Loucy (cell line): ENCODE results near the gene MYH9.

Experiments used
- H2AFZ ChIP-seq: fragments of 200-600 bp; sonication (generic); 2 replicates; pipeline ENCODE4 v1.6.0; 2016; ENCODE audit warnings: antibody characterized with exemption, mild to moderate bottlenecking, low read length, moderate library complexity
- H3F3A ChIP-seq: fragments of 200-600 bp; 2 replicates; pipeline ENCODE4 v1.6.0; 2016; ENCODE audit warnings: antibody characterized with exemption, low read depth, mild to moderate bottlenecking
- H3K27me3 ChIP-seq: fragments of 200-600 bp; sonication (generic); 2 replicates; pipeline ENCODE4 v1.6.1; 2014; ENCODE audit warnings: low read length, mild to moderate bottlenecking; ENCODE audit not compliant: insufficient read depth, poor library complexity, severe bottlenecking
- H3K36me3 ChIP-seq: fragments of 200-600 bp; sonication (generic); 2 replicates; pipeline ENCODE4 v1.6.1; 2016; ENCODE audit warnings: low read length; ENCODE audit not compliant: insufficient read depth
- H3K4me1 ChIP-seq: fragments of 200-600 bp; sonication (generic); 2 replicates; pipeline ENCODE4 v1.5.1; 2014; ENCODE audit warnings: low read length, mild to moderate bottlenecking; ENCODE audit not compliant: insufficient read depth, poor library complexity, severe bottlenecking
- H3K4me2 ChIP-seq: fragments of 200-600 bp; sonication (generic); 2 replicates; pipeline ENCODE4 v1.6.0; 2014; ENCODE audit warnings: antibody characterized with exemption, low read length, low read depth, mild to moderate bottlenecking; ENCODE audit not compliant: poor library complexity, severe bottlenecking
- H3K4me3 ChIP-seq: fragments of 200-600 bp; sonication (generic); 2 replicates; pipeline ENCODE4 v1.5.1; 2014; ENCODE audit warnings: low read length, mild to moderate bottlenecking, mixed read lengths; ENCODE audit not compliant: poor library complexity, severe bottlenecking
- H3K79me2 ChIP-seq: fragments of 200-600 bp; sonication (generic); 2 replicates; pipeline ENCODE4 v1.6.1; 2014; ENCODE audit warnings: low read length; ENCODE audit not compliant: insufficient read depth
- H3K9ac ChIP-seq: fragments of 200-600 bp; sonication (generic); 2 replicates; pipeline ENCODE4 v1.6.0; 2014; ENCODE audit warnings: mild to moderate bottlenecking, low read depth, low read length, moderate library complexity; ENCODE audit not compliant: poor library complexity, severe bottlenecking
- H3K9me2 ChIP-seq: fragments of 200-600 bp; sonication (generic); replicated peaks from 2 replicates; pipeline ENCODE4 v1.6.1; 2016; ENCODE audit warnings: low read depth, low read length, mixed read lengths
- H3K9me3 ChIP-seq: fragments of 200-600 bp; sonication (generic); 2 replicates; pipeline ENCODE4 v1.6.1; 2014; ENCODE audit warnings: mild to moderate bottlenecking, antibody characterized with exemption, low read length, low read depth; ENCODE audit not compliant: insufficient read depth
- H4K20me1 ChIP-seq: fragments of 200-600 bp; sonication (generic); 2 replicates; pipeline ENCODE4 v1.6.0; 2014; ENCODE audit warnings: antibody characterized with exemption, low read length, mild to moderate bottlenecking; ENCODE audit not compliant: insufficient read depth, poor library complexity, severe bottlenecking
- CTCF ChIP-seq: fragments of 200-600 bp; sonication (generic); conservative IDR thresholded peaks from 2 replicates; pipeline ENCODE4 v1.5.1; 2014; ENCODE audit warnings: mild to moderate bottlenecking, antibody characterized with exemption, low read length
- EZH2phosphoT487 ChIP-seq: fragments of 200-600 bp; IDR thresholded peaks from 2 replicates; pipeline ENCODE4 v1.6.1; 2018; ENCODE audit warnings: antibody characterized with exemption, mild to moderate bottlenecking, moderate library complexity, borderline replicate concordance

The MYH9 gene

GRCh38 chr22:36299911-36300310, 87.9 kb downstream of the MYH9 start:
- no peak overlapping the region for H2AFZ ChIP-seq
- peaks cover 98% of the 10 kb centered on the region for H3K36me3 ChIP-seq
- H3K27me3 ChIP-seq: no peaks in the 10 kb centered on the region
- TF ChIP-seq EZH2phosphoT487: no peak
- no peak for TF ChIP-seq CTCF
- no peaks in the 10 kb centered on the region for H3K9me2 ChIP-seq
- H3K79me2 ChIP-seq: no peaks in the 10 kb centered on the region
- H3K4me1 ChIP-seq: no peaks in the 10 kb centered on the region
- no peaks in the 10 kb centered on the region; the same call in 1 of the 2 replicates for H3F3A ChIP-seq
- H4K20me1 ChIP-seq: peaks cover 5% of the 10 kb centered on the region
- no peaks in the 10 kb centered on the region for H3K9me3 ChIP-seq
- H3K4me2 ChIP-seq: no peak overlapping the region
- no peak overlapping the region for H3K9ac ChIP-seq
- H3K4me3 ChIP-seq: no peak overlapping the region

- Histone ChIP-seq H3K27me3 (no peaks in the 10 kb centered on the region), H3K9me3 (no peaks in the 10 kb centered on the region), H2AFZ (no peak overlapping the region), H3K9ac (no peak overlapping the region), H4K20me1 (peaks cover 5% of the 10 kb centered on the region), H3K4me1 (no peaks in the 10 kb centered on the region), H3K4me2 (no peak overlapping the region), H3K4me3 (no peak overlapping the region), H3F3A (no peaks in the 10 kb centered on the region; the same call in 1 of the 2 replicates), H3K36me3 (peaks cover 98% of the 10 kb centered on the region), H3K79me2 (no peaks in the 10 kb centered on the region), H3K9me2 (no peaks in the 10 kb centered on the region)
- no peak for TF ChIP-seq EZH2phosphoT487
- TF ChIP-seq CTCF: no peak
Measured at GRCh38 chr22:36299295-36299694, 88.5 kb downstream of the MYH9 start.

GRCh38 chr22:36298601-36299000, 89.2 kb downstream of the MYH9 start:
- Histone ChIP-seq H3F3A (no peaks in the 10 kb centered on the region; the same call in 1 of the 2 replicates), H3K4me3 (no peak overlapping the region), H3K27me3 (no peaks in the 10 kb centered on the region), H3K9ac (no peak overlapping the region), H3K4me1 (no peaks in the 10 kb centered on the region), H4K20me1 (peaks cover 5% of the 10 kb centered on the region), H2AFZ (no peak overlapping the region), H3K9me3 (no peaks in the 10 kb centered on the region), H3K36me3 (peaks cover 98% of the 10 kb centered on the region), H3K9me2 (no peaks in the 10 kb centered on the region), H3K4me2 (no peak overlapping the region), H3K79me2 (no peaks in the 10 kb centered on the region)
- no peak for TF ChIP-seq CTCF
- TF ChIP-seq EZH2phosphoT487: no peak
